ENCODE measurements around the gene LRRC18. TPM values are rescaled to one million over a fixed set of nuclear protein-coding genes. Genes with fewer than 3 reads are reported as not detected.

LRRC18 gene
- total RNA-seq, 1 experiment from 2014 or later: not detected

DNA sequence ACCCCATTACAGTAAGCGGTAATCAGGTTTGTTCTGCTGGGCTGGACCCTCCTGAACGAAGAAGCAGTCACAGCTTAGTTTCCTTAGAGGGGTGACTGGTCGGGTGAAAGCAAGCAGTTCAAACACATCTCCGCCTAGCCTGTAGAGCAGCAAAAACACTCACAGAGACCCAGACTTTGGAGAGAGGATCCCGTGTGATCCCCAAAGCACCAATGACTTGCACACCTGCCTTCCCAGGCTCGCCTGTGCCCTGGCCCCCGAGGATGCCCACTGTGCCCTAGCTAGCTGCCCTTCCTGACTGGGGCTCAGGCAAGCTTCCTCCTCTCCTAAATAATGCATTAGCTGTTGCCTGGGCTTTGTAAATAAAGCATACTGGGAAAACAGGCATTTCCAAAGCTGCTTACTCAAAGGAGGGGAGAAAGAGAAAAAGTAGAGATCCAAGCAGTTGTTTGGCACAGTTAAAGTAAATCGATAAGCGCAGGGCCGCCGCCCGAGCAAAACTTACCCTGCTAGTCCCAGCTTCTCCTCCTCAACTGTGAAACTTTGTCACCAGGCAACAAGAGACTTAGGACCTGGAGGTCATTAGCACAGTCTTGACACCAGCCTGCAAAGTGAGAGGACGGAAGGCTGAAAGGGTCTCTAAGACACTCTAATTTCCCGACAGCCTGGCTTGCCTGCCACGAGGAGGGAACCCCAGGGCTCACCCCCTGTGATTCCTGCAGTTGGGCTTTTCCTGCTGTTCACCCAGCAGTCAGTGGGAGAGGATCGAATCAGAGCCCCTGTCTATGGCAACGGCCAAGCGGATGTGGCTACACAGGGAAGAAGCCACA lies 4.8 kb downstream of the LRRC18 start:
- Mint-ChIP-seq H3K27me3 (ENCODE audit: low read depth) (peaks cover 3% of the 10 kb centered on the region), H3K4me3 (no peak overlapping the region), H3K9me3 (no peaks in the 10 kb centered on the region), H3K36me3 (ENCODE audit: insufficient read depth in 1 of 3, low read depth in 3 of 3) (no peaks in the 10 kb centered on the region), H3K4me1 (peaks cover 8 to 17% of the 10 kb centered on the region in 2 experiments), H3K27ac (peak overlapping the region in 1 of 3 experiments; percentile 62; a peak in 1 of 7 replicates)
- no peaks in the 10 kb centered on the region for H3K27me3 ChIP-seq (ENCODE audit: insufficient read depth, low read length)
- no peak overlapping the region for H2BK15ac ChIP-seq (ENCODE audit: low read depth, low read length)
- TF ChIP-seq, protein P1, sequence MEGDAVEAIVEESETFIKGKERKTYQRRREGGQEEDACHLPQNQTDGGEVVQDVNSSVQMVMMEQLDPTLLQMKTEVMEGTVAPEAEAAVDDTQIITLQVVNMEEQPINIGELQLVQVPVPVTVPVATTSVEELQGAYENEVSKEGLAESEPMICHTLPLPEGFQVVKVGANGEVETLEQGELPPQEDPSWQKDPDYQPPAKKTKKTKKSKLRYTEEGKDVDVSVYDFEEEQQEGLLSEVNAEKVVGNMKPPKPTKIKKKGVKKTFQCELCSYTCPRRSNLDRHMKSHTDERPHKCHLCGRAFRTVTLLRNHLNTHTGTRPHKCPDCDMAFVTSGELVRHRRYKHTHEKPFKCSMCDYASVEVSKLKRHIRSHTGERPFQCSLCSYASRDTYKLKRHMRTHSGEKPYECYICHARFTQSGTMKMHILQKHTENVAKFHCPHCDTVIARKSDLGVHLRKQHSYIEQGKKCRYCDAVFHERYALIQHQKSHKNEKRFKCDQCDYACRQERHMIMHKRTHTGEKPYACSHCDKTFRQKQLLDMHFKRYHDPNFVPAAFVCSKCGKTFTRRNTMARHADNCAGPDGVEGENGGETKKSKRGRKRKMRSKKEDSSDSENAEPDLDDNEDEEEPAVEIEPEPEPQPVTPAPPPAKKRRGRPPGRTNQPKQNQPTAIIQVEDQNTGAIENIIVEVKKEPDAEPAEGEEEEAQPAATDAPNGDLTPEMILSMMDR (conservative IDR thresholded peaks at IDR 0.05): no peak
- no peak overlapping the region for H2AK5ac ChIP-seq (ENCODE audit: insufficient read length, low read length)
- WGBS (ENCODE audit: extremely low coverage, insufficient read length, low lambda C conversion rate): no CpG with 5 or more reads among the region's 18 CpGs
- peak; percentile 23 for DNase-seq
- H4K91ac ChIP-seq (ENCODE audit: insufficient read length, low read depth, low read length): no peak overlapping the region
- H3K56ac ChIP-seq (ENCODE audit: insufficient read length, low read depth, low read length): no peak overlapping the region
- no peaks in the 10 kb centered on the region for H3K23me2 ChIP-seq (ENCODE audit: insufficient read length, low read depth, low read length, poor library complexity, severe bottlenecking)
- no peak overlapping the region for H2AFZ ChIP-seq (ENCODE audit: low read length)
- H3K79me1 ChIP-seq (ENCODE audit: insufficient read depth, low read depth, low read length, poor library complexity, severe bottlenecking): no peaks in the 10 kb centered on the region
- no peaks in the 10 kb centered on the region for H3K4me1 ChIP-seq (ENCODE audit: insufficient read depth, low read length)
- no peak overlapping the region for H3K14ac ChIP-seq (ENCODE audit: insufficient read depth, low read length)
- no peak overlapping the region for H2BK5ac ChIP-seq (ENCODE audit: insufficient read length, low read length)
- no peaks in the 10 kb centered on the region for H4K20me1 ChIP-seq (ENCODE audit: control insufficient read depth, insufficient read depth, insufficient read length)
- no peak overlapping the region for H3K27ac ChIP-seq (ENCODE audit: insufficient read length, low read depth, low read length)
- no peak overlapping the region for H4K5ac ChIP-seq (ENCODE audit: insufficient read length, low read depth, low read length)
- no peak overlapping the region for H3K23ac ChIP-seq (ENCODE audit: insufficient read length, low read depth, low read length)
- no peaks in the 10 kb centered on the region for H3K9me3 ChIP-seq (ENCODE audit: control insufficient read depth, low read depth, low read length)
- H4K8ac ChIP-seq (replicated peaks; ENCODE audit: insufficient read length, low read depth, low read length): no peak overlapping the region
- no peak overlapping the region for H2BK12ac ChIP-seq (ENCODE audit: insufficient read length, low read depth, low read length)
- no peak overlapping the region for H3K4me2 ChIP-seq (ENCODE audit: insufficient read depth, insufficient read length, low read length)
- no peaks in the 10 kb centered on the region for H3K79me2 ChIP-seq (ENCODE audit: insufficient read depth, low read length)
- no peak overlapping the region for H3K18ac ChIP-seq (ENCODE audit: insufficient read length, low read depth, low read length)
- H2BK20ac ChIP-seq (ENCODE audit: low read depth, low read length, poor library complexity, severe bottlenecking): no peak overlapping the region
- H3T11ph ChIP-seq (ENCODE audit: low read length): no peak overlapping the region
- H3K9ac ChIP-seq (ENCODE audit: extremely low read depth, insufficient read length, low read length): no peak overlapping the region
- H3K4ac ChIP-seq (ENCODE audit: low read depth, low read length): no peak overlapping the region
- H2BK120ac ChIP-seq (ENCODE audit: low read depth, low read length, poor library complexity, severe bottlenecking): no peak overlapping the region

Data from H9 (cell line).